Measurements from ENCODE around the gene TNFRSF13B. TPM values are rescaled to one million over a fixed set of nuclear protein-coding genes. Genes with fewer than 3 reads are reported as not detected.
"Not testable (repeated sequence)": the region's sequence is repeated elsewhere in the genome, so short reads cannot be mapped to it uniquely, and the experiment has no call there.

TNFRSF13B gene
- total RNA-seq, 3 donors from 2014 or later: 0.80 to 2.9 TPM; not detected in 1

- no peaks in the 10 kb centered on the region for H3K4me1 ChIP-seq
- H3K9me3 ChIP-seq: no peaks in the 10 kb centered on the region
- DNase-seq (ENCODE audit: low spot score in 2 of 2): no peak
- H3K27ac ChIP-seq: no peak overlapping the region
- no peak overlapping the region for H3K4me3 ChIP-seq
- no peaks in the 10 kb centered on the region for H3K27me3 ChIP-seq
- intact Hi-C loops (cut with DNase I; ENCODE audit: low total_unique reads): no loop called here
- H3K36me3 ChIP-seq: no peaks in the 10 kb centered on the region
- no peak for TF ChIP-seq POLR2AphosphoS5 (IDR thresholded peaks at IDR 0.05)
- no peak for TF ChIP-seq CTCF (IDR thresholded peaks at IDR 0.05)
Observed at GRCh38 chr17:16972346-16972745, 428 bp upstream of the TNFRSF13B start.

GRCh38 chr17:16969931-16970906, 1.7 kb downstream of the TNFRSF13B start:
- Histone ChIP-seq H3K9me3 (no peaks in the 10 kb centered on the region), H3K27ac (no peak overlapping the region), H3K4me3 (no peak overlapping the region), H3K27me3 (no peaks in the 10 kb centered on the region), H3K4me1 (no peaks in the 10 kb centered on the region), H3K36me3 (no peaks in the 10 kb centered on the region)
- TF ChIP-seq POLR2A (IDR thresholded peaks at IDR 0.05) (no peak), CTCF (IDR thresholded peaks at IDR 0.05) (no peak), POLR2AphosphoS5 (IDR thresholded peaks at IDR 0.05) (no peak)
- DNase-seq (ENCODE audit: low spot score in 2 of 2): no peak
- intact Hi-C loops (cut with DNase I; ENCODE audit: low total_unique reads): no loop called here

- no peak for TF ChIP-seq POLR2AphosphoS5 (IDR thresholded peaks at IDR 0.05)
- TF ChIP-seq POLR2A (IDR thresholded peaks at IDR 0.05): no peak
- TF ChIP-seq CTCF (IDR thresholded peaks at IDR 0.05): no peak
- H3K27ac ChIP-seq: no peak overlapping the region
Observed at GRCh38 chr17:16968786-16969185, 3.1 kb downstream of the TNFRSF13B start.

GRCh38 chr17:16962804-16963203, 9.1 kb downstream of the TNFRSF13B start:
- H3K27me3 ChIP-seq: peaks cover 0 to 3% of the 10 kb centered on the region in 2 donors
- H3K36me3 ChIP-seq: no peaks in the 10 kb centered on the region
- TF ChIP-seq POLR2A (IDR thresholded peaks at IDR 0.05): no peak
- no peak for TF ChIP-seq CTCF (IDR thresholded peaks at IDR 0.05)
- no peak for TF ChIP-seq POLR2AphosphoS5 (IDR thresholded peaks at IDR 0.05)
- no peaks in the 10 kb centered on the region for H3K4me1 ChIP-seq
- no peak for DNase-seq (ENCODE audit: low spot score in 2 of 2)
- no peak overlapping the region for H3K27ac ChIP-seq
- H3K4me3 ChIP-seq: no peak overlapping the region
- intact Hi-C loops (cut with DNase I; ENCODE audit: low total_unique reads): no loop called here
- no peaks in the 10 kb centered on the region for H3K9me3 ChIP-seq

More at GRCh38 chr17:16968786-16969185, 3.1 kb downstream of the TNFRSF13B start:
- H3K4me3 ChIP-seq: no peak overlapping the region
- no peaks in the 10 kb centered on the region for H3K9me3 ChIP-seq
- no peak for DNase-seq (ENCODE audit: low spot score in 2 of 2)
- intact Hi-C loops (cut with DNase I; ENCODE audit: low total_unique reads): no loop called here
- no peaks in the 10 kb centered on the region for H3K36me3 ChIP-seq
- H3K27me3 ChIP-seq: peaks cover 0 to 3% of the 10 kb centered on the region in 2 donors
- H3K4me1 ChIP-seq: no peaks in the 10 kb centered on the region

- intact Hi-C loops (cut with DNase I; ENCODE audit: low total_unique reads): no loop called here
- H3K4me1 ChIP-seq: no peaks in the 10 kb centered on the region
- H3K27ac ChIP-seq: no peak overlapping the region
- no peak for DNase-seq (ENCODE audit: low spot score in 2 of 2)
- no peak overlapping the region for H3K4me3 ChIP-seq
- no peaks in the 10 kb centered on the region for H3K9me3 ChIP-seq
- no peaks in the 10 kb centered on the region for H3K36me3 ChIP-seq
- H3K27me3 ChIP-seq: peaks cover 0 to 3% of the 10 kb centered on the region in 2 donors
- TF ChIP-seq POLR2A (IDR thresholded peaks at IDR 0.05): no peak
Observed at GRCh38 chr17:16961792-16962191, 10.1 kb downstream of the TNFRSF13B start.

- H3K27me3 ChIP-seq; H3K9me3 ChIP-seq; H3K36me3 ChIP-seq; H3K4me3 ChIP-seq; H3K27ac ChIP-seq; H3K4me1 ChIP-seq; intact Hi-C loops (cut with DNase I; ENCODE audit: low total_unique reads); DNase-seq (ENCODE audit: low spot score in 2 of 2): not testable (repeated sequence)
Observed at GRCh38 chr17:16961022-16961421, 10.9 kb downstream of the TNFRSF13B start.

GRCh38 chr17:16955011-16955410, 16.9 kb downstream of the TNFRSF13B start:
- intact Hi-C loops (cut with DNase I; ENCODE audit: low total_unique reads); H3K9me3 ChIP-seq; H3K36me3 ChIP-seq; H3K4me1 ChIP-seq; H3K27ac ChIP-seq; H3K4me3 ChIP-seq; DNase-seq (ENCODE audit: low spot score in 2 of 2): not testable (repeated sequence)
- H3K27me3 ChIP-seq: peaks cover 0 to 11% of the 10 kb centered on the region in 2 donors
